ENCODE data around the gene ADTRP. TPM values are rescaled to one million over a fixed set of nuclear protein-coding genes. Genes with fewer than 3 reads are reported as not detected.

ADTRP gene
- total RNA-seq, 1 donor from 2014 or later, result 0.68 TPM

DNA sequence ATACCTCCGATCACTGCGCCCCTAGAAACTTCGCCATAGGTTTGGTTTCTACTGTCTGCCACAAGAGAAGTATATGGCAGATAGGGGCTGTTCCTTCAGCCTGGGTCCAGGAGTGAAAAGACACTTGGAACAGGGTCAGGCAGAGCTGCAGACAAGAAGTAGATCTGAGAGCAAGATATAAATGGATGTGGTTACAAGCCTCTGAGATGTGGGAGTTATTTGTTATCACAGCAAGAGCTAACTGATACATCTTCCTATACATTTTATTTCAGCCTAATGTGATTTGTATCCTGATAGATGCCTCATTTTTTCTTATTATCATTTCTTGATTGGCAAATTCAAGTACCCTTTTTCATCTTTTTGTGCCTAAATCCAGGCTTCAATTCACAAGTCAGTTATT lies 40.9 kb upstream of the ADTRP start:
- Mint-ChIP-seq H3K4me1 (ENCODE audit: low read depth, unreplicated experiment) (peaks cover 14% of the 10 kb centered on the region), H3K9me3 (ENCODE audit: unreplicated experiment) (peaks cover 10% of the 10 kb centered on the region), H3K36me3 (ENCODE audit: low read depth, unreplicated experiment) (peaks cover 1% of the 10 kb centered on the region), H3K27ac (ENCODE audit: unreplicated experiment) (no peak overlapping the region), H3K27me3 (ENCODE audit: low read depth, unreplicated experiment) (no peaks in the 10 kb centered on the region), H3K4me3 (ENCODE audit: unreplicated experiment) (no peak overlapping the region)
- H4K20me1 ChIP-seq (ENCODE audit: insufficient read depth, low read length), result no peaks in the 10 kb centered on the region
- TF ChIP-seq CTCF (IDR thresholded peaks at IDR 0.05; ENCODE audit: insufficient read depth, low read depth, low read length), result no peak
- TF ChIP-seq EZH2 (IDR thresholded peaks at IDR 0.05; ENCODE audit: insufficient read depth, low read length), result no peak
- H3K79me2 ChIP-seq (ENCODE audit: insufficient read depth, low read length), result no peaks in the 10 kb centered on the region
- H3K4me1 ChIP-seq (ENCODE audit: insufficient read depth, low read length), result peaks cover 5% of the 10 kb centered on the region
- no peak overlapping the region for H3K27ac ChIP-seq (ENCODE audit: low read depth, low read length)
- H3K36me3 ChIP-seq (ENCODE audit: insufficient read depth, low read length), result no peaks in the 10 kb centered on the region
- DNase-seq (ENCODE audit: low read depth), result no peak
- H3K4me3 ChIP-seq (ENCODE audit: insufficient read depth, low read depth, low read length), result no peak overlapping the region
- no peak overlapping the region for H2AFZ ChIP-seq (ENCODE audit: low read depth, low read length)
- no peak for FAIRE-seq
- H3K9ac ChIP-seq (ENCODE audit: low read length), result no peak overlapping the region
- H3K27me3 ChIP-seq (ENCODE audit: insufficient read depth, low read length), result no peaks in the 10 kb centered on the region
- H3K4me2 ChIP-seq (ENCODE audit: low read length), result no peak overlapping the region
- H3K9me3 ChIP-seq (ENCODE audit: insufficient read depth, low read depth, low read length), result no peaks in the 10 kb centered on the region

DNA sequence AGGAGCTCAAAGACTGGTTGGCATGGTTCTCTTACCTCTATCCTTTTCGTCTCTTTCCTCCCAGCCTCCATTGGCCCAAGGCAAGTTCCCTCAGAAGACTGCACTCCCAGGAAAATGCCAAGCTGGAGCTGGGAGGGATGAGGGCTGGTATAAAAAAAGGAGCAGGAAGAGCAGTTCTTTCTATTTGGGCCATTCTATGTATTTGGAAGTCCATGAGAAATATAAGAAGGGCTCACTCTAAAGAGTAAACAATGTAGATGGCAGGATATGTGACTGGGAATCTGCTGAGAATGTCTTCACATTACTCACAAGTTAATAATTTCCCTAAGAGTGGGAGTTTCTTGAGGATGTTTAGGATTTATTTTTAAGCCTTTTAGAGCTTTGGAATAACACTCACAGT lies 36.6 kb upstream of the ADTRP start:
- peak overlapping the region; percentile 21 for H3K4me3 Mint-ChIP-seq (ENCODE audit: unreplicated experiment)
- no peak overlapping the region for H3K4me3 ChIP-seq (ENCODE audit: insufficient read depth, low read depth, low read length)
- no peaks in the 10 kb centered on the region for H3K36me3 ChIP-seq (ENCODE audit: insufficient read depth, low read length)
- TF ChIP-seq CTCF (IDR thresholded peaks at IDR 0.05; ENCODE audit: insufficient read depth, low read depth, low read length), result no peak
- no peak for TF ChIP-seq EZH2 (IDR thresholded peaks at IDR 0.05; ENCODE audit: insufficient read depth, low read length)
- H3K79me2 ChIP-seq (ENCODE audit: insufficient read depth, low read length), result no peaks in the 10 kb centered on the region
- peaks cover 22% of the 10 kb centered on the region for H3K4me1 Mint-ChIP-seq (ENCODE audit: low read depth, unreplicated experiment)
- peak overlapping the region; percentile 46 for H3K4me2 ChIP-seq (ENCODE audit: low read length)
- no peaks in the 10 kb centered on the region for H3K36me3 Mint-ChIP-seq (ENCODE audit: low read depth, unreplicated experiment)
- no peak overlapping the region for H2AFZ ChIP-seq (ENCODE audit: low read depth, low read length)
- H3K27me3 Mint-ChIP-seq (ENCODE audit: low read depth, unreplicated experiment), result no peaks in the 10 kb centered on the region
- peaks cover 9% of the 10 kb centered on the region for H3K9me3 Mint-ChIP-seq (ENCODE audit: unreplicated experiment)
- peak overlapping the region; percentile 29 for H3K9ac ChIP-seq (ENCODE audit: low read length)
- H3K9me3 ChIP-seq (ENCODE audit: insufficient read depth, low read depth, low read length), result no peaks in the 10 kb centered on the region
- peaks cover 6% of the 10 kb centered on the region for H3K4me1 ChIP-seq (ENCODE audit: insufficient read depth, low read length)
- no peak for FAIRE-seq
- peak; percentile 51 for DNase-seq (ENCODE audit: low read depth)
- H3K27me3 ChIP-seq (ENCODE audit: insufficient read depth, low read length), result no peaks in the 10 kb centered on the region
- peak overlapping the region; percentile 37 for H3K27ac ChIP-seq (ENCODE audit: low read depth, low read length)
- no peaks in the 10 kb centered on the region for H4K20me1 ChIP-seq (ENCODE audit: insufficient read depth, low read length)
- peak overlapping the region; percentile 89 for H3K27ac Mint-ChIP-seq (ENCODE audit: unreplicated experiment)

GRCh38 chr6:11814819-11815218 lies 36.2 kb upstream of the ADTRP start:
- peak overlapping the region; percentile 46 for H3K4me2 ChIP-seq (ENCODE audit: low read length)
- H4K20me1 ChIP-seq (ENCODE audit: insufficient read depth, low read length), result no peaks in the 10 kb centered on the region
- TF ChIP-seq CTCF (IDR thresholded peaks at IDR 0.05; ENCODE audit: insufficient read depth, low read depth, low read length) (no peak), EZH2 (IDR thresholded peaks at IDR 0.05; ENCODE audit: insufficient read depth, low read length) (no peak)
- peak overlapping the region; percentile 37 for H3K27ac ChIP-seq (ENCODE audit: low read depth, low read length)
- no peak overlapping the region for H3K4me3 ChIP-seq (ENCODE audit: insufficient read depth, low read depth, low read length)
- H3K27me3 Mint-ChIP-seq (ENCODE audit: low read depth, unreplicated experiment), result no peaks in the 10 kb centered on the region
- DNase-seq (ENCODE audit: low read depth) (no peak), FAIRE-seq (no peak)
- H3K4me1 ChIP-seq (ENCODE audit: insufficient read depth, low read length), result peaks cover 10% of the 10 kb centered on the region
- H3K27ac Mint-ChIP-seq (ENCODE audit: unreplicated experiment), result peak overlapping the region; percentile 89
- H3K4me3 Mint-ChIP-seq (ENCODE audit: unreplicated experiment), result no peak overlapping the region
- H3K79me2 ChIP-seq (ENCODE audit: insufficient read depth, low read length), result no peaks in the 10 kb centered on the region
- no peaks in the 10 kb centered on the region for H3K36me3 ChIP-seq (ENCODE audit: insufficient read depth, low read length)
- peaks cover 26% of the 10 kb centered on the region for H3K4me1 Mint-ChIP-seq (ENCODE audit: low read depth, unreplicated experiment)
- no peak overlapping the region for H2AFZ ChIP-seq (ENCODE audit: low read depth, low read length)
- no peaks in the 10 kb centered on the region for H3K36me3 Mint-ChIP-seq (ENCODE audit: low read depth, unreplicated experiment)
- peaks cover 7% of the 10 kb centered on the region for H3K9me3 Mint-ChIP-seq (ENCODE audit: unreplicated experiment)
- no peak overlapping the region for H3K9ac ChIP-seq (ENCODE audit: low read length)
- no peaks in the 10 kb centered on the region for H3K9me3 ChIP-seq (ENCODE audit: insufficient read depth, low read depth, low read length)
- no peaks in the 10 kb centered on the region for H3K27me3 ChIP-seq (ENCODE audit: insufficient read depth, low read length)

Data from astrocyte (in vitro differentiated cells and primary cell).